Hematopoietic multipotent progenitor cell (in vitro differentiated cells): Measurements from ENCODE around the gene ARHGAP19. TPM values are rescaled to one million over a fixed set of nuclear protein-coding genes. Genes with fewer than 3 reads are reported as not detected.

ENCODE experiments used
- DNase-seq, 3 donors: peaks; one replicate each; pipeline ENCODE4 v3.0.0-alpha.2; 2011 to 2015; ENCODE audit warnings: low read depth in 2 of 3, low spot score in 2 of 3
- total RNA-seq: library from RNA; depleted of rRNA; stranded (reverse); fragments of >200 nt; gene quantifications from one replicate; pipeline ENCODE4 v1.2.3, GENCODE V29; 2012

Gene ARHGAP19
- total RNA-seq, 1 donor: 3.8 TPM

- no peak for DNase-seq
These were observed 57.1 kb downstream of the ARHGAP19 start for GRCh38 chr10:97235353-97235752.

GRCh38 chr10:97234400-97234799 is 58.0 kb downstream of the ARHGAP19 start:
- peak in 2 of 3 donors; percentile 31 to 62 for DNase-seq

DNA sequence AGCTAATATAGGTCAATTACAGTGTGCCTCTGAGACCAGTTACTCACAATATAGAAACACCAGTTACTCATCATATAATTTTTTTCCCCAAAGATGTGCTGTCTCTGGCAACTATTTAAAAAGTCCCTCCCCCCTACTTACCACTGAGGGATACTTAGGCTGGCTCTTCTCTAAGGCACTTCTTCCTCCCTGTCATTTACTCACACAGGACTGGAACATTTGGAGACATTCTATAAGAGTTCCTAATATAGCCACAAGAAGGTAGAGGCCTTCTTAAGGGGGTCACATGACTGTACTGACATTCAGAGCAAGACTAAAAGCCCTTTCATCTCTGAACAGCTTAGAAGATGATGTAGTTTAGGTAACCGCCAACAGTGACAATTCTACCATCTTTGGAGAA is 62.3 kb downstream of the ARHGAP19 start:
- no peak for DNase-seq

DNA sequence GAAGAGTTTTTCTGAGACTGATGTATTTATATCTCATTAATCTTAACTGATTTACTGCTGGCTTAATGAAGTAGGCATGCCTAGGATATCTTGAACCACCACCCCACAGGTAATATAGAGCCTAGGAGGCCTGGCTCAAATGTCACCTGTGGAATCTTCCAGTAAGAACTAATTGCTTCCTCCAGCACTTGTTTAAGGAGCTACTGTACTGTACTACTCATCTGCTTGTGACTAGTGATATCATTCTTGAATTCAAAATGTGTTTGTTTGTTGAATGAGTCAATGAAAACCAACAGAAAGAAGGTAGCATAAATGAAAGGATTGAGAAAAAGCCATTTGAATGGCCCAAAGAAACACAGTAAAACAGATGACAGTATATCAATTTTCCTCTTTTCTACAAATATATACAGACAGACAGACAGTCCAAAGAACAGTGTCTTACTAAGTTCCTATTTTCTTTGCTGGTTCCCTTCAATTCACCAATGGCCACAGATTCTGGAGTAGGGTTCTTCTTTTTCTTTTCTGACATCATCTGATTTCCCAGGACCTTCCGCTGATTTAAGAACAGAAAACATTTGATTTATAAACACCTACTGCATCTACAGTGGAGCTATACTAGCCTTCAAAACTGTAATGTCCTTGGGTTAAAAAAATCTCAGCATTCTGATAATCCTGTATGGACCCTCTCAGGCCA is 63.0 kb downstream of the ARHGAP19 start:
- DNase-seq: no peak

DNA sequence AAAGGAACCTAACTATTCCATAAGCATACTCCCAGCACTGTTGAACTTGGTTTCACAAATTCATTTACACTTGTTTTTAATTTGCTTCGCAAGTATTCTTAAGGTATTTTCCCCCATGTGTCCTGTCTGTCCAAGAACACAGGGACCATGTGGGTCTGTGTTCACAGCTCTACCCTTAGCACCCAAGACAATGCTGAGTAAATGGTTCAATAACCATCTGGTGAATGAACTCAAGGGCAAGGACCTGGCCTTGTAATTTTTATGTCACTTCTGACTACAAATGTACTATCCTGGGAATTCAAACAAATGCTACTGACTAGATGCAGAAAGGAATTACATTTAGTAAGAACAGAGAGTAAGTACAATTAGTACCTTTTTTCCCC is 63.7 kb downstream of the ARHGAP19 start:
- DNase-seq: no peak

DNA sequence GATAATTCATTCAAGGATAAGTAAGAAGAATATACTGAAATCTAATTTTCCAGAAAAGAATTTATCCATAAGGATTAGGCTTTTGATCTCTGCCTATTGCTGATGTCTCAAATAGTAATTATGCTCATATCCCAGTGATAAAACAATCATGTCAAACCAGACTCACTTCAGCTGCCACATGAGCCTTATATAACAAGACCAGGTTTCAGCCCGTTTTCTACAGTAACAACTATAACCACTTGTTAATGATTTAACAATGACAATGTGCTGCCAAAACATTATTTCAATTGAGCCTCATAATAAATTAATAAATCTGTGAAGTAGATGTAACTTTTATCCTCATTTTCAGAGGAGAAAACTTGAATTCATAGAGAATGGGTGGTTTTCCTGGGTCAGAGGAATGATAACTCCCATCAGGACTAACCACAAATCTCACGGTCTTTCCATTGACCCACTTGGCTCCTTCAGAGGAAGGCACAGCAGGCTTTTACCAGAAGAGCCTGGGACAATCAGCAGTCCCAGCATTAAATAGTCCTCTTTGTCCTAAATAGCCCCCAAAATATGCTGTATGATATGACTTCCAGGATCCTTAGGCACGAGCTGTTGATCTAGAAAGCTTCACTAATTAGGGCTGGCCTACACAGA is 64.2 kb downstream of the ARHGAP19 start:
- DNase-seq: no peak

- no peak for DNase-seq
These were observed 66.0 kb downstream of the ARHGAP19 start for GRCh38 chr10:97226398-97226797.

DNA sequence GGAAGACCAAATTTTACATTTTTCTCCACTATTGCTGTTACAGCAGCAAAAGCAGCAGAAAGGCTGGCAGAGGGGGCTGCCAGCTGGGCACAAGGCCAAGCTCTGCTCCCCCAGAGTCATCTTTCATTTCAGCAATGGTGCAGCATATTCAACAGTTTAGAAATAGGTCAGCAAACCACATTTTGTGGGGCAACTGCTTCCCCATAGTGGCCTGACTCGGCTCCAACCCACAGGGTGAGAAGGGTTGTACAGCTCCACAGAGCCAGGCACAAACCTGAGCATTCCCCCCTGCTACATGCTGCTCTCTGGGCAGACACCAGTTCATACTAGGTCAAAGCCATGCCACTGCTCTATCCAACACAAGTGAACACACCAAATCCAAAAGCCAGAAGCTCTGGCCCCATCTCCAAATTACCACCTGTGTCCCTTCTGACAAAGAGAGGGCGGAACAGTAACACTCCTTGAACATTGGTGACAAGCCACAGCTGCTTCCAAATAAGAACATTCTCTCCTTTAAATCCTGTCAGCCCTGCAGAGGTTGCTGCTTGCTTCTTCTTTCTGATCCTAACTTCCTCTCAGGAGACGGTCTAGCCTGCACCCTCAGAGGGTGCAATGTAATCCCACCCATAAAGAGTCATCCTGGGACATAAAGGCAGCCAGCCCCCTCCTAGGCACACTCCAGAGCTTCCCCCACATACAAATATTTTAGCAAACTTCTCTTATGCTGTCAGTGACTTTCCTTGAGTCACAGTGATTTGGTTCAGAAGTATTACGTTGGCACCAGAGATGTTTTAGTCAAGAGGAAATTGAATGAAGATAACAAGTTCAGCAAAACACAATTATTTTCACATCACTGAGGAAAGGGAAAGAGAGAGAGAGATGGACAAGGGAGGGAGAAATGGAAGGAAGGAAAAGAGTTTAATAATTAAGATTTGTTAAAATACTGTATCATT is 67.7 kb downstream of the ARHGAP19 start:
- DNase-seq: no peak

DNA sequence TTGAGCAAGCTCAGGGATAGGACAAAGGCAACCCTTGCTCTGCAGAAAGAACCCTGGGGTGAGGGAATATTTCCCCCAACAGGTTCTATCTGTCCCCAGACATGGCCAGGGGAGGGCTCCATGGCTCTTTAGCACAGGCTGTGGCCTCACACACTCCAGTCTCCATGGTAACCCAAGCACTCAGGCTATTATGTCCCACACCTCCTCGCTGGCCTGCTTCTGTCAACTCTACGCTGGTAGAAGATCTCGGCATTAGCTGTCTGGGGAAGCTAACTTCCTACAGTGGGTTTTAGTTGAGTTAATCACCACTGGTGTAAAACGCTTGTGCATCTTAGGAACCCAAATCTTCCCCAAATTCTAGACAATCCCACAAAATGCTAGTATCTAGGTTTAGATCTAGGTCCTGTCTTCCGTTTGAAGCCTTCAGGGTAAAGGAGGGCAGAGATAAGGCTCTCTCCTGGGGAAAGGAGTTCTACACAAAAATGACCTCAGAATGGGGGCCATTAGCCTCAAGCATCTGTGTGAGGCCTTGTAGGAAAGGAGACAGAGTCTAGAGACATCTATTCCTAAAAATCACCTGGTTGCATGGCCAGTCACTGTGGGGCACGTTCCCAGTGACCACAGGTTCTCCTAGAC is 70.0 kb downstream of the ARHGAP19 start:
- DNase-seq: no peak

GRCh38 chr10:97220355-97220754 is 72.1 kb downstream of the ARHGAP19 start:
- DNase-seq: no peak

DNA sequence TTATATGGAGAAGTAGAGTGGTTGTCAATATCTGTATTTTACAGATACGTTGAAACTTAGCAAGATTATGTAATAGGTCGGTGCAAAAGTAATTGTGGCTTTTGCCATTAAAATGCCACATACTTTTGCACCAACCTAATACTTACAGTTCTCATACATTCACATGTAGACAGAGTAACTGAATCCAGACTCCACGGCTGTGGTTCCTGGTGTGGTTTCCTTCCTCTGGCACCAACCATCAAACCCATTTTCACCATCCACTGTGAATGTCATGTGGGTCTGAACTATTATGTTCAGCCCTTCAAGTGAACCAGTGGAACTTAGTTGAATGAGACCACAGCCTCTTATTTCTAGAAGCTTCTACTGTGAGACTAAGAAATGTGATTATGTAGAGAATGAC is 75.1 kb downstream of the ARHGAP19 start:
- peak in 1 of 3 donors; percentile 26 for DNase-seq

GRCh38 chr10:97215619-97216260 is 76.7 kb downstream of the ARHGAP19 start:
- no peak for DNase-seq

DNA sequence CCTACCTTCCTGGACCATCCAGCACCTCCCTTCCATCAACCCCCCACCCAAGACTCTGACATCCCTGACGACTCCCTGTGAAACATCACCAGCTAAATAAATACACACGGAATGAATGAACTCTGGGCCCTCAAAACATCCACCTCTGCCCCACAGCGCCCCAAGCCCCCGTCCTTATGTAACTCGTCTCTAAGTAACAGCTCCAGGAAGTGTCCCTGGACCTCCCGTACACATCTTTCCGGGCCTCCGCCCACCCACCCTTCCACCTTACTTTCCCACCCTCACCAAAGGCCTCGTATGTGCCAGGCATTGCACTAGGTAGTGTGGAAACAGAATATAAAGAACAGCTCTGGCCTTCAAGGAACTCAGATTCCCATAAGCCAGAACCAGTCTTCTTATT is 79.0 kb downstream of the ARHGAP19 start:
- DNase-seq: no peak

GRCh38 chr10:97211229-97211628 is 81.2 kb downstream of the ARHGAP19 start:
- no peak for DNase-seq

DNA sequence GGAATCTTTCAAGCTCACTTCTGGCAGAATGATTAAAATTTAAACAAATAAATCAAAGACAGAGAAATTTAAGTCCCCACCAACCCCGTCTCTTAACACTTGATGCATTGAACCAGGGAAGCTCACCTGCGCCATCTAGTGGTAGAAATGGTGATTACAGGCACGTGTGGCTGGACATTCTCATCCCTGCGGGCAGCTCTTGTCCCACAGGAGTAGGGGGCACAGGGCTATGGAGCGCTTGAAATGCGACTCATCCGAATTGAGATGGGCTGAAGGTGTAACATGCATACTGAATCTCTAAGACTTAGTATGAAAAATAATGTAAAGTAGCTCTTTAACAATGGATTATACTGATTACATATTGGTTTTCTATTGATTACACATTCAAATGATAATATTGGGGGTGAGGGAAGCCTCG is 81.9 kb downstream of the ARHGAP19 start:
- peak; percentile 51 to 77 (median 56) for DNase-seq

- DNase-seq: no peak
These were observed 84.6 kb downstream of the ARHGAP19 start for GRCh38 chr10:97207756-97208346.

GRCh38 chr10:97207131-97207530 is 85.3 kb downstream of the ARHGAP19 start:
- no peak for DNase-seq

DNA sequence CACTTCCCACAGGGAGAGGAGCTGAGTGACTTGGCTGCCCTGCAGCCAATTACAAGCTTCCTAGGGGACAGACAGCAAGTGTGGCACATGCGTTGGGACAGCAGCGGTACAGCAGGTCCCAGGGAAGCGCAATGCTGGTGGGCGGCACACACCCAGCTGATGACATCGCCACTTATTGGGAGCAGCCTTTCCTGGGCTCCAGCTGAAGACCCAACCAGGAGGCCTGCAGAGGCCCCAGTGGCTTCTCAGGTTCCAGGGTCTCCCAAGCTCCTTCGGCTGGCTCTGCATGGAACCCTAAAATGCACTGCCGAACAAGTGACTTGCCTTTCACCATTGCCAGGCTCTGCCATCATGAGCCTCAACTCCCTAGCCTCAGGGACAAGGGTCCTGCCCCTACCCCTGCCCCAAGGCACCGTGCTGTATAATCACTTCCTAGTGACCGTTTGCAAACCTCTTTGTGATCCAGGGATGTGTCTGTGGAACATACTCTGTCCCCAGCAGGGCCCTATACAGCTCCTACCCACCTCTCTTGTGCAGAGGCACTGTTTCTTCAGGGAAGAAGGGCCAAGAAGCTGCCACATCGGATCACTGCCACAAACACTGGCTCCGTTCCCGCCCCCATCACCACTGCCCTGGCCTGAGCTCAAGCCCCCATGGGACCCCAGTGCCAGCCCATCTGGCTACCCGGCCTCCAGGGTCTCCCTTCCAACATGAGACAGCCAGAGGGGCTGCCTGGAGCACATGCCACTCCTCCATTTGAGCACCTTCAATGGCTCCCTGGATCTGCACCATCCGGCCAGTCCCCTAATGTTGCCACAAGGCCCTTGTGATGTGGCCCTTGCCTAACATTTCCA is 87.4 kb downstream of the ARHGAP19 start:
- no peak for DNase-seq

GRCh38 chr10:97203220-97203619 is 89.2 kb downstream of the ARHGAP19 start:
- no peak for DNase-seq
